Measurements from ENCODE around the gene TRPM6. TPM values are rescaled to one million over a fixed set of nuclear protein-coding genes. Genes with fewer than 3 reads are reported as not detected.
"Not testable (repeated sequence)": the region's sequence is repeated elsewhere in the genome, so short reads cannot be mapped to it uniquely, and the experiment has no call there.

TRPM6 gene
- total RNA-seq, 1 donor, result under 0.01 TPM

DNA sequence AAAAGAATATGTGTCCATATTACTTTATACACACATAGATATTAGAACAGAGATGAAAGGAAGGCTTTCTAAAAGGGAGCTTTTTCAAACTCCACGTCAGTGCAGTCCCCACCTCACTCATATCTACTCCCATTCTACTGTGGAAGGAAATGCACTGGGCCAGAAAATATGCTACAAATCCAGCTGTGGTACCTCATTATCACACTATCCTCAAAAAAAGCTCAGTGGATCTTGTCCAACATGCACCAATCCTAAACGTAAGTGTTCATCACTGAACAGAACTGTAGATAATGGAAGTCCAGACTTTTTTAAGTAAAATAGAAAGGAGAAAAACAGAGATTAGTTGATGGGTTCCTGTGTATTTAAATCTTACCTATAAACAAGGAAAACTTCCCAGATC, 27.9 kb downstream of the TRPM6 start:
- H3K4me3 ChIP-seq (ENCODE audit: low read depth, low read length), result no peak overlapping the region
- no peak for DNase-seq (ENCODE audit: low read depth)
- TF ChIP-seq CTCF (IDR thresholded peaks at IDR 0.05; ENCODE audit: insufficient read depth, low read length), result no peak

GRCh38 chr9:74858751-74859414, 28.8 kb downstream of the TRPM6 start:
- DNase-seq (ENCODE audit: low read depth), result no peak
- no peak overlapping the region for H3K4me3 ChIP-seq (ENCODE audit: low read depth, low read length)
- no peak for TF ChIP-seq CTCF (IDR thresholded peaks at IDR 0.05; ENCODE audit: insufficient read depth, low read length)

DNA sequence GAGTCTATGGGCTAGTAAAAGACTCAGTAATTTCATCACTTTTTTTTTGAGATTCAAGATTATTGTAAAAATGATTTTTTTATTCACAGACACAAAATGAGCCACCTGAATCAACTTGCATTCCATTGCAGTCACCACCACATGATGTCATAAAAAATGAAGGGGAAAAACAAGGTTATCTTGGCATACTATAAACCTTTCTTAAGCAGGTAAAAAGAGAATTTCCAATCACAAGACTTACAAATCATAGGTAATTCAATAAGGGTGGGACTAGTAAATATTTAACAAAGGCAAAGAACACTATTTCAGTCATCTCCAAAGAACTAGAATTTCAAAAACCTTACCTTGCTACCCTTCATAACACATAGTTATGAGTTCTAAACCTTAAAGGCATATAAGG, 30.7 kb downstream of the TRPM6 start:
- no peak overlapping the region for H3K4me3 ChIP-seq (ENCODE audit: low read depth, low read length)
- no peak for DNase-seq (ENCODE audit: low read depth)
- no peak for TF ChIP-seq CTCF (IDR thresholded peaks at IDR 0.05; ENCODE audit: insufficient read depth, low read length)

DNA sequence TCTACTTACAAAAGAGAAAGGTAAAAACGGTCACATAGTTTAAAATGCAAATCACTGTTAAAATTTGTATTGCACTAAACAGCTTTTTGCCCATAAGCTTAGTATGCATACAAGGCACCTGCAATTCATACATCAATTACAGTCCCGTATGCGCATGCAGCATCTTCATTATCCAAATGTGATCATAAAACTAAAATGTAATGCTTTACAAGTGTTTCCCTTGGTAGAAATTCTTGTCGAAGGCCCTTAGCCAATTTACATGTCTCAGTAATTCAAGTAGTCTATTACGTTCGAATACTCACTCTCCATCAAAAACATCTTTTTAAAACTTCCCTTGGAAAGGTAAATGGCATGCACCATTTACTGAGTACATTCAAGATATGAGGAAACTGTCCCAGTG, 32.6 kb downstream of the TRPM6 start:
- no peak for TF ChIP-seq CTCF (IDR thresholded peaks at IDR 0.05; ENCODE audit: insufficient read depth, low read length)
- no peak for DNase-seq (ENCODE audit: low read depth)
- H3K4me3 ChIP-seq (ENCODE audit: low read depth, low read length), result no peak overlapping the region

GRCh38 chr9:74853024-74853423, 34.7 kb downstream of the TRPM6 start:
- DNase-seq (ENCODE audit: low read depth); H3K4me3 ChIP-seq (ENCODE audit: low read depth, low read length): not testable (repeated sequence)

DNA sequence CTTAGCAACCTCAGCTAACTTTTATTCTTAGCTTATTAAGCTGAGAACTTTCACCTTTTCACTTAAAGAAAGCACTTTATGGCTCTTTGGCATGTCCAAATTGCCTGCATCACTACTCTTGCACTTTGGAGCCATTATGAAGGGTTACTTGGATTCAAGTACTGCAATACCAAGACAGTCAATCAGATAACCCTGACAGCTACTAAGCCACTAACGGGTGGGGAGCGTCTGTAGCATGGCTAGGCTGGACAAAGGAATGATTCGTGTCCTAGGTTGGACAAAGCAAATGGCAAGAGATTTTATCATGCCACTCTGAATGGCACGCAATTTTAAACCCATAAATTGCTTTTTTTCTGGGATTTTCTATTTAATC, 39.6 kb downstream of the TRPM6 start:
- no peak for DNase-seq (ENCODE audit: low read depth)
- no peak for TF ChIP-seq CTCF (IDR thresholded peaks at IDR 0.05; ENCODE audit: insufficient read depth, low read length)
- H3K4me3 ChIP-seq (ENCODE audit: low read depth, low read length), result no peak overlapping the region

DNA sequence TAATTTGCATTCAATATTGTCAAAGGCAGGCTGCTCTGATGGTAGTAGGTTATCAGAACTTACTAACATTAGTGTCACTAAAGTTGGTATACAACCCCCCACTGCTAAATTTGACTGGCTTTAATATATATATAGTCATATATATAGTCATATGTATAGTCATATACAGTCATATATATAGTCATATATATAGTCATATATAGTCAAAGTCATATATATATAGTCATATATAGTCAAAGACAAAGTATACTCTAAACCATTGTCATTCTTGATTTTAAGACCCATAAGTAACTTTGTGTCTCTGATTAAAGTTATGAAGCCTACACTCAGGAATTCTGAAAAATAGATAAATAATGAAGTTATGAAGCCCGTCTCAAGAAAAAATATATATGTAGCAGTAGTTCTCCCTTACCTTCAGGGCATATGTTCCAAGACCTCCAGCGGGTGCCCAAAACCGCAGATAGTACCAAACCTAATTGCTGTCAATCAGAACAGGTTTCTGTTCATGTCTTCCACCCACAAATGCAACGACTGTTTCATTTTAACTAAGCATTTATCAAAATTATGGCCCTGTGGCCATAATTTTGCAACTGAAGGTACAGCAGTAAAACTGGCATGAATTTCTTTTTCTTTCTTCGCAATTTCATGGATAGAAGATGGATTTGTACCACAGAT, 40.1 kb downstream of the TRPM6 start:
- no peak for DNase-seq (ENCODE audit: low read depth)
- H3K4me3 ChIP-seq (ENCODE audit: low read depth, low read length), result no peak overlapping the region
- TF ChIP-seq CTCF (IDR thresholded peaks at IDR 0.05; ENCODE audit: insufficient read depth, low read length), result no peak
